ENCODE results near the gene ARID1A. TPM values are rescaled to one million over a fixed set of nuclear protein-coding genes. Genes with fewer than 3 reads are reported as not detected.

The ARID1A gene
- total RNA-seq, 1 donor from 2014 or later, result 142 TPM

GRCh38 chr1:26785611-26786436 lies 90.0 kb downstream of the ARID1A start:
- ATAC-seq (ENCODE audit: low read depth) (no peak), DNase-seq (no peak)
- intact Hi-C loops (cut with micrococcal nuclease), result no loop called here
- Mint-ChIP-seq H3K27me3 (no peaks in the 10 kb centered on the region), H3K4me3 (peak overlapping the region; percentile 98), H3K27ac (peak overlapping the region; percentile 100), H3K36me3 (ENCODE audit: low read depth) (peaks cover 37% of the 10 kb centered on the region), H3K4me1 (peaks cover 50% of the 10 kb centered on the region), H3K9me3 (no peaks in the 10 kb centered on the region)
- ChIA-PET POLR2A (interaction anchor here (0.5 to 8.7 kb wide), 15 partner anchors 9 to 1856 kb away, joined by 3 to 308 read pairs (median 4); partner anchors contain the start of genes ARID1A and RUNX3), CTCF (interaction anchor here (1.1 to 10.4 kb wide), 5 partner anchors 62 to 183 kb away, joined by 4 to 302 read pairs (median 7); no protein-coding TSS in a partner anchor)
- TF ChIP-seq CTCF (IDR thresholded peaks at IDR 0.05), result no peak

- peaks cover 37% of the 10 kb centered on the region for H3K36me3 Mint-ChIP-seq (ENCODE audit: low read depth)
- H3K4me3 Mint-ChIP-seq, result peak overlapping the region; percentile 98
- peak overlapping the region; percentile 100 for H3K27ac Mint-ChIP-seq
- DNase-seq (no peak), ATAC-seq (ENCODE audit: low read depth) (peak; percentile 13)
- CTCF ChIA-PET, result interaction anchor here (1.1 to 10.4 kb wide), 7 partner anchors 47 to 184 kb away, joined by 4 to 302 read pairs (median 8); no protein-coding TSS in a partner anchor
- H3K27me3 Mint-ChIP-seq, result no peaks in the 10 kb centered on the region
- no peak for TF ChIP-seq CTCF (IDR thresholded peaks at IDR 0.05)
- no peaks in the 10 kb centered on the region for H3K9me3 Mint-ChIP-seq
- intact Hi-C loops (cut with micrococcal nuclease), result loop anchor here (1.0 kb wide), 3 partner anchors 42 to 241 kb away; no protein-coding TSS in a partner anchor
- peaks cover 51% of the 10 kb centered on the region for H3K4me1 Mint-ChIP-seq
- POLR2A ChIA-PET, result interaction anchor here (0.5 to 8.7 kb wide), 26 partner anchors 10 to 1857 kb away, joined by 3 to 308 read pairs (median 4); partner anchors contain the start of genes ARID1A, GPN2, HMGN2 and RUNX3
These were observed 90.9 kb downstream of the ARID1A start for GRCh38 chr1:26786437-26787380.

- Mint-ChIP-seq H3K27ac (peak overlapping the region; percentile 100), H3K4me1 (peaks cover 51% of the 10 kb centered on the region), H3K9me3 (no peaks in the 10 kb centered on the region), H3K36me3 (ENCODE audit: low read depth) (peaks cover 35% of the 10 kb centered on the region), H3K4me3 (peak overlapping the region; percentile 98), H3K27me3 (no peaks in the 10 kb centered on the region)
- ATAC-seq (ENCODE audit: low read depth) (peak; percentile 60), DNase-seq (no peak)
- CTCF ChIA-PET, result interaction anchor here (1.7 to 10.4 kb wide), 7 partner anchors 34 to 249 kb away, joined by 7 to 302 read pairs (median 15); no protein-coding TSS in a partner anchor
- TF ChIP-seq CTCF (IDR thresholded peaks at IDR 0.05), result no peak
- intact Hi-C loops (cut with micrococcal nuclease), result loop anchor here (1.0 kb wide), 3 partner anchors 43 to 242 kb away; no protein-coding TSS in a partner anchor
- POLR2A ChIA-PET, result interaction anchor here (0.6 to 8.7 kb wide), 27 partner anchors 10 to 1857 kb away, joined by 3 to 308 read pairs (median 5); partner anchors contain the start of genes ARID1A, GPATCH3, GPN2 and HMGN2
These were observed 91.5 kb downstream of the ARID1A start for GRCh38 chr1:26787381-26787705.

GRCh38 chr1:26787706-26788514 lies 92.1 kb downstream of the ARID1A start, which contains the start of gene PIGV:
PIGV (plus strand) TSS chr1:26787950; CDS start chr1:26790816, 2,866 bp downstream.
- Mint-ChIP-seq H3K27me3 (no peaks in the 10 kb centered on the region), H3K4me1 (peaks cover 51% of the 10 kb centered on the region), H3K4me3 (peak within 1 kb of the TSS; percentile 98), H3K9me3 (no peaks in the 10 kb centered on the region), H3K36me3 (ENCODE audit: low read depth) (peaks cover 34% of the 10 kb centered on the region), H3K27ac (peak within 1 kb of the TSS; percentile 100)
- intact Hi-C loops (cut with micrococcal nuclease), result loop anchor here (1.0 kb wide), 4 partner anchors 44 to 315 kb away; no protein-coding TSS in a partner anchor
- TF ChIP-seq CTCF (IDR thresholded peaks at IDR 0.05), result no peak
- CTCF ChIA-PET, result interaction anchor here (0.7 to 10.4 kb wide), 28 partner anchors 9 to 288 kb away, joined by 3 to 302 read pairs (median 6); partner anchors contain the start of genes ARID1A and GPN2
- POLR2A ChIA-PET, result interaction anchor here (0.6 to 8.7 kb wide), 32 partner anchors 11 to 316 kb away, joined by 3 to 308 read pairs (median 4); partner anchors contain the start of genes ARID1A, GPATCH3, GPN2 and HMGN2
- peak; percentile 94 for DNase-seq
- peak; percentile 70 for ATAC-seq (ENCODE audit: low read depth)

All from activated B cell treated with CpG ODN at 0.5 μM for 24 hours (primary cell).